Endodermal cell (in vitro differentiated cells): ENCODE data around the gene GLIS2. TPM values are rescaled to one million over a fixed set of nuclear protein-coding genes. Genes with fewer than 3 reads are reported as not detected.
"Not testable (repeated sequence)": the region's sequence is repeated elsewhere in the genome, so short reads cannot be mapped to it uniquely, and the experiment has no call there.

Source experiments
- DNase-seq: peaks from one replicate; pipeline ENCODE4 v3.0.0-alpha.2; 2017
- H3K27ac ChIP-seq: 2 replicates; pipeline ENCODE4 v1.5.1; 2013; ENCODE audit warnings: mild to moderate bottlenecking, low read depth, low read length, moderate library complexity
- H3K27me3 ChIP-seq: 2 replicates; pipeline ENCODE4 v1.6.1; 2013; ENCODE audit warnings: mild to moderate bottlenecking, low read length, moderate library complexity; ENCODE audit not compliant: insufficient read depth, control insufficient read depth, poor library complexity, severe bottlenecking
- H3K36me3 ChIP-seq: 2 replicates; pipeline ENCODE4 v1.7.0; 2013; ENCODE audit warnings: mild to moderate bottlenecking, low read length, moderate library complexity; ENCODE audit not compliant: control insufficient read depth, insufficient read depth
- H3K4me1 ChIP-seq: one replicate; pipeline ENCODE4 v1.7.0; 2013; ENCODE audit warnings: low read length; ENCODE audit not compliant: control insufficient read depth, insufficient read depth
- H3K4me3 ChIP-seq: 2 replicates; pipeline ENCODE4 v1.5.1; 2013; ENCODE audit warnings: mild to moderate bottlenecking, low read length, moderate library complexity
- H3K9ac ChIP-seq: 2 replicates; pipeline ENCODE4 v1.6.1; 2013; ENCODE audit warnings: mild to moderate bottlenecking, low read length, moderate library complexity; ENCODE audit not compliant: poor library complexity, severe bottlenecking; ENCODE audit errors: extremely low read depth
- H3K9me3 ChIP-seq: 2 replicates; pipeline ENCODE4 v1.6.1; 2013; ENCODE audit warnings: mild to moderate bottlenecking, low read length, moderate library complexity; ENCODE audit not compliant: control insufficient read depth
- H3K27ac Mint-ChIP-seq: 2 replicates; pipeline ENCODE4 v1.8.0; 2020; ENCODE audit warnings: mixed read lengths
- H3K27me3 Mint-ChIP-seq: 2 replicates; pipeline ENCODE4 v1.8.0; 2021; ENCODE audit warnings: mild to moderate bottlenecking, mixed read lengths; ENCODE audit not compliant: insufficient read depth
- H3K36me3 Mint-ChIP-seq: 2 replicates; pipeline ENCODE4 v1.8.0; 2020; ENCODE audit warnings: low read depth, mixed read lengths
- H3K4me1 Mint-ChIP-seq: 2 replicates; pipeline ENCODE4 v1.8.0; 2020; ENCODE audit warnings: mixed read lengths
- H3K4me3 Mint-ChIP-seq: 2 replicates; pipeline ENCODE4 v1.8.0; 2020; ENCODE audit warnings: mild to moderate bottlenecking, moderate library complexity, mixed read lengths
- H3K9me3 Mint-ChIP-seq: 2 replicates; pipeline ENCODE4 v1.8.0; 2020; ENCODE audit warnings: mild to moderate bottlenecking, mixed read lengths
- CTCF ChIP-seq: fragments of 200-600 bp; sonication (generic); conservative IDR thresholded peaks from 2 replicates; pipeline ENCODE4 v1.5.0; 2021; ENCODE audit warnings: antibody characterized with exemption, mild to moderate bottlenecking
- WGBS, 2 experiments: methylation state at CpG; one replicate each; pipeline versions ENCODE4 v1.1.5 to v1.1.7; 2013; ENCODE audit warnings: missing lambda C conversion rate in 2 of 2, mixed read lengths in 1 of 2; ENCODE audit not compliant: insufficient coverage in 1 of 2, insufficient read length in 1 of 2; 5-methylcytosine and 5-hydroxymethylcytosine counted together
- total RNA-seq, 2 donors: library from RNA; stranded (reverse); fragmentation: NEBNext Ultra II Directional in 1 of 2; extraction: Animal tissue kit (Norgen Biotek cat#: 25700) in 1 of 2; gene quantifications; 2 replicates in 1 of 2; 3 replicates in 1 of 2; pipeline ENCODE4 v1.2.1, GENCODE V29; 2021

GLIS2 gene
- total RNA-seq, 2 donors from 2014 or later, result 9.1 to 13.2 TPM

- Mint-ChIP-seq H3K4me3 (no peak overlapping the region), H3K27ac (no peak overlapping the region), H3K27me3 (no peaks in the 10 kb centered on the region), H3K9me3 (no peaks in the 10 kb centered on the region), H3K36me3 (peaks cover 4% of the 10 kb centered on the region), H3K4me1 (peaks cover 4% of the 10 kb centered on the region)
- Histone ChIP-seq H3K27me3 (no peaks in the 10 kb centered on the region), H3K4me1 (peaks cover 3% of the 10 kb centered on the region), H3K36me3 (no peaks in the 10 kb centered on the region), H3K9ac (no peak overlapping the region), H3K4me3 (no peak overlapping the region), H3K9me3 (no peaks in the 10 kb centered on the region), H3K27ac (no peak overlapping the region)
- no peak for DNase-seq
- WGBS, 2 experiments, result 88 to 91% methylated on average over 8 to 14 of the region's 14 CpGs
- no peak for TF ChIP-seq CTCF
These were observed 16.2 kb downstream of the GLIS2 start for GRCh38 chr16:4332083-4332482.

- Histone ChIP-seq H3K27me3 (no peaks in the 10 kb centered on the region), H3K36me3 (no peaks in the 10 kb centered on the region), H3K4me1 (peaks cover 3% of the 10 kb centered on the region), H3K9ac (no peak overlapping the region), H3K9me3 (no peaks in the 10 kb centered on the region), H3K4me3 (no peak overlapping the region), H3K27ac (no peak overlapping the region)
- TF ChIP-seq CTCF, result no peak
- WGBS, 2 experiments, result 94% methylated on average over 19 of the region's 19 CpGs
- Mint-ChIP-seq H3K4me3 (no peak overlapping the region), H3K4me1 (peaks cover 4% of the 10 kb centered on the region), H3K27ac (no peak overlapping the region), H3K9me3 (no peaks in the 10 kb centered on the region), H3K36me3 (peaks cover 4% of the 10 kb centered on the region), H3K27me3 (no peaks in the 10 kb centered on the region)
- DNase-seq, result no peak
These were observed 16.9 kb downstream of the GLIS2 start for GRCh38 chr16:4332623-4333307.

- H3K9ac ChIP-seq, result no peak overlapping the region
- H3K9me3 ChIP-seq, result no peaks in the 10 kb centered on the region
- no peak for TF ChIP-seq CTCF
- no peak overlapping the region for H3K27ac Mint-ChIP-seq
- no peak overlapping the region for H3K4me3 ChIP-seq
- H3K36me3 ChIP-seq, result no peaks in the 10 kb centered on the region
- H3K4me1 Mint-ChIP-seq, result peaks cover 4% of the 10 kb centered on the region
- no peak for DNase-seq
- H3K36me3 Mint-ChIP-seq, result peaks cover 4% of the 10 kb centered on the region
- no peaks in the 10 kb centered on the region for H3K27me3 Mint-ChIP-seq
- no peak overlapping the region for H3K4me3 Mint-ChIP-seq
- H3K9me3 Mint-ChIP-seq, result no peaks in the 10 kb centered on the region
- 92 to 98% methylated on average over 8 to 9 of the region's 9 CpGs for WGBS, 2 experiments
- no peak overlapping the region for H3K27ac ChIP-seq
- no peaks in the 10 kb centered on the region for H3K27me3 ChIP-seq
- peaks cover 3% of the 10 kb centered on the region for H3K4me1 ChIP-seq
These were observed 17.4 kb downstream of the GLIS2 start for GRCh38 chr16:4333308-4333638.

GRCh38 chr16:4333714-4334113 lies 17.8 kb downstream of the GLIS2 start:
- H3K27ac Mint-ChIP-seq, H3K36me3 ChIP-seq, H3K9ac ChIP-seq, H3K4me3 ChIP-seq, H3K27me3 Mint-ChIP-seq, H3K4me1 ChIP-seq, H3K9me3 ChIP-seq, DNase-seq, H3K27ac ChIP-seq, H3K36me3 Mint-ChIP-seq, H3K27me3 ChIP-seq, H3K4me1 Mint-ChIP-seq, H3K4me3 Mint-ChIP-seq, H3K9me3 Mint-ChIP-seq: not testable (repeated sequence)
- 83 to 91% methylated on average over 7 to 9 of the region's 9 CpGs for whole genome bisulfite sequencing, 2 experiments
